GM18907 (cell line): ENCODE data around the gene DGKB.

Experiments
- ATAC-seq: cut with Tn5 transposase; IDR thresholded peaks from one replicate; pipeline ENCODE4 v1.9.1; 2021; ENCODE audit warnings: mild to moderate bottlenecking, moderate library complexity; ENCODE audit not compliant: unreplicated experiment

Gene DGKB

DNA sequence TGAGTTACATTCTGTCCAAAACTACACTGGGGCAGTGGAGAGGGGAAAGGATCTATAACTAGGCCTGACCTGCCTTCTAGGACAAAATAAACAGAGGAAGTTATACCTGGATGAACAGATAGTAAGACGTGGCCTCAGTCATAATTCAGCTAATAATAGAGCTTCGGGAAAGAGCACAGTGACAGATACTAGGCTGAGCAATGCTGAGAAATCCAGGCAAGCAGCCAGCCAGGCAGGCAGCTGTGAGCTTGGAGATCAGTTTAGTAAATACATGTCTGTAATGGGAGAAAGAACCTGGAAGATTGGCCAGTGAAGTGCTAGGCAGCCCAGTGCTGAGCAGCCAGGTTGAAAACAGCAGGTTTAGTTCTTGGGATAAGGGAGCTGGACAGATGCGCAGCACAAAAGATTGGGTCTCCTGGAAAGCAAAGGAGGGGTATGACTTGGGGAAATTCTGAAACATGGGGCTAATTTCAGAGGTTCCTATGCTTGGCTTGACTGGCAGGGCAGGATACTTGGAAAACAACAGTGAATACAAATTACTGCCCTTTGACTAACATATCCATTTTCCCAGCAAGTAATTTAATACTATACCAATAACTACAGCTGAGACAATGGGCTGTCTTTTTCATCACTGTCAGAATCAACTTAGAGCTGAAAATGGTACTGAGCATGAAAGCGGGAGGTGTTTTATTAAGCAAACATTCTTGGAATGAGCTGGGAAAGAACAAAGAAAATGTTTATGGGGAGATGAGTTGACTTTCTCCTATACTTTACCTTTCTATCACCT is 140.8 kb downstream of the DGKB start:
- ATAC-seq = no peak

DNA sequence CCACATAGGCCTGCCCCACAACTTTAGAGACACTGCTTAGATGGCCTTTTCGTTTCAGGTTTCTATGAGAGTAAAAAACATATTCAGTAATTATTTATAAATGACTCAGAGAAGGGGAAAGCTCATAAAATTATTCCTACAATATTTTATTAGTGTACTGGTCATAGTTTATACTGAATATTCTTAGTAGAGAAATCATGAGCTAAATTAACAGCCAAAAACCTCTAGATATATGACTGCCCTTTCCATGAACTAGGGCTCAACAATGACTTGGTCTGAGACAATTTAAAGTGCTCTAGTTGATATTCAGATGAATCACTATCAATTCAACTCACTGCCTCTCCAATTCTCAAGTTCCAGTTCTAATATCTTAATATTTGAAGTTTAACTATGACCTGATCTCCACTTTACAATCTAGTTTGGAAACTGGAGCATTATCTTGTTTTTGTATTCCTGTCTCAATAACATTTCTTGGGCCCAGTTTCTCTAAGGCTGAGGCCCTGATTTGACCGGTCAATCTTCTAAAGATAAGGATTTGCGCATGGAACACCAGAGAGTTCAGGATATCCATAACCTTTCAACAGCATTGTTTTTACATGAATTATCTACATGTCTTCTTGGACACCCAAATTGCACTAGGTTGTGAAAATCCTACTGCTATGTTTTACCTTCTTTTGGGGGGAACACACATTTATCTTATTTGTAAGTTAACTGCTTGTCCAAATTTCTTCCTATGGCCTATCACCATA is 141.6 kb downstream of the DGKB start:
- ATAC-seq = no peak

DNA sequence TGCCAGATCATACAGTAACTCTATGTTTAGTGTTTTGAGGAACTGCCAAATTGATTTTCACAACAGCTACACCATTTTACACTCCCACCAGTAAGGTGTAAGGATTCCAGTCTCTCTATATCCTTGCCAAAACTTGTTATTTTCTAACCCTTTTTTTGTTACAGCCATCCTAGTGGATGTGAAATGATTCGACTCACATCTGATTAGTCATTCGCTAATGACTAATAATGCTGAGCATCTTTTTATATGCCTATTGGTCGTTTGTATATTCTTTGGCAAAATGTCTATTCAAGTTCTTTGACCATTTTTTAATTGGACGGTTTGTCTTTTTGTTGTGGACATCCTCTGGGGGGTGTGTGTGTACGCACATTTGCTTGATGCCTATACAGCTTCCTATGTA is 142.8 kb downstream of the DGKB start:
- no peak for ATAC-seq

DNA sequence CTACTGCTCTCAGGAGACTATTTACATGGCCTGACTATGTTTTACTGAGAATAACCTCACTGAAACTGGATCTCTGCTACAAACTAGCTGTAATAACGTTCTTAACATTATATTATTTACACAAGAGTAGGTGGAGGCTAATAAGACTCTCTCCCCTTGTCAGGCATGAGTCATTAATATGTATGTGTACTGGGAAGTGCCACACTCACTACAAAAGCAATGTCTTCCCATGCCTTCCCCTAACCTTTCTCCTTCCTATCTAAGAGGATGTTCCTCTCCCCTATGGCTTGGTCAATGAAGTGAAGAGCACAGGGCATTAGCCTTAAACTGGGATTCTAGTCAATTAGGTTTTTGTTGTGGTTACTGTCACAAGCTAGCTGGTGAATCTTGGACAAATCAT is 147.9 kb downstream of the DGKB start:
- no peak for ATAC-seq

DNA sequence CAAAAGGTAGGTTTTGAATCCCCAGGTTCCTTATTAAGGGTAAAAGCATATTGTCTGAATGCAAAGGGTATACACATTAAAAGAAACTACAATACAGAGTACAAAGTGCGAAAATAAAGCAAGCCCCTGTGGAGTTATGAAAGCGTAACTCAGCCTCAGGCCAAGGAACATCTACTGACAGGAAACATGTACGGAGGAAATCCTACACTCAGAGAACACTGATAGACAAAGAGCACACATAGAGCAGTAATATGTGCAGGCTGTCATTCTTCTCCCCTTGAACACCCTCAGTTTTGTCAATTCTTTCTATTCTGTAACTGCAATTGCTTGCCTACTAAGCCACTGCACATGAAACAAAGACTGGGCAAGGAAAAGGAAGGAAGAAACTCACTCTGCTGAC is 150.2 kb downstream of the DGKB start:
- ATAC-seq = no peak

DNA sequence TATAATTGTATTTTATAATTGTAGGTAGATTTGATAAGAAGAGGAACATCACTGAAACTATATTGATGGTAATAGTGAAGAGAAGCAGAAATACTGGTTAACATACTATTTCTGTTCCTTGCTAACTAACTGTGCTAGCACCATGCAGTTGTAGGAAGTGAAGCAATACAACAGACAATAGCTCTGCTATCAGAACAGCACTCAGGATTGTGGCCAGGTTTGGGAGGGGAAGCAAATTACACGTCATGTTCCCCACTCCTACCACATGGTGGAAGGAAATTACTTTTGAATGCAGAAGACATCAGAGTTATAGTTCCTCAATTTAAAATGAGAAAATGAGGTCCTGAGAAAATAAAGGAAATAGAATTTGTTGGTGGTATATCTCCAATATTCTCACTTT is 151.1 kb downstream of the DGKB start:
- ATAC-seq = no peak

DNA sequence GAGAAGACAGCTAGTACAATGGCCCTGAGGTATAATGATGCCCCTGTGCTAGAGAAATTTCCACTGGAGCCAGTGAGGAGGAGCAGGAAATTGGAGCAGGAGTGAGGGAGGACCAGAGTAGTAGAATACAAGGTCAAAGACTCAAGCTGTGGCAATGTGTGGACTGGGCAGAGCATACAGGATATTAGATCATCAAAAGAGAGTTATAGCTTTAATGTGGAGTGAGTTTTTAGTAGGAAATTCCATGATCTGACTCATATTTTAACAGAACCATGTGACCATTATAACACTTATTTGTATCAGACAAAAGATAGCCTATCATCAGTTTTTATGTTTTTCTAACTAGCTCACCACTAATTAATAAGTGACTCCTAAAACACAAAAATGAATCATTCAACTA is 154.1 kb downstream of the DGKB start:
- no peak for ATAC-seq

DNA sequence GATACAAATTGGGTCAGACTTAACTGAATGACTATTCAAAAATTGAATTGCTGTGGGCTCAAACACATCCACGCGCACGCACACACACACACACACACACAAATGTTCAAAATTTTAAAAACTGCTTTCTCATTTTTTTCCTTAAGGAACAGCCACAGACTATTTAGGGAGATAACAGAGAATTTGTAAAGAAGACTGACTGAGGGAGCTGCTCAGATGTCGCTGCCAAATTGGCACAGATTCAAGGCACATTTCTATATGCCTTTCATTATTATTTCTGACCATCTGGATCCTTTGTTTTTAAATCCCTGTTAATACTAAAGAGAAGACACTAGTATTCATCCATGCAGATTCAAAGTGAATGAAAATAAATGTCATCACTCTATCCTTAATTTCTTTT is 154.8 kb downstream of the DGKB start:
- ATAC-seq = no peak

DNA sequence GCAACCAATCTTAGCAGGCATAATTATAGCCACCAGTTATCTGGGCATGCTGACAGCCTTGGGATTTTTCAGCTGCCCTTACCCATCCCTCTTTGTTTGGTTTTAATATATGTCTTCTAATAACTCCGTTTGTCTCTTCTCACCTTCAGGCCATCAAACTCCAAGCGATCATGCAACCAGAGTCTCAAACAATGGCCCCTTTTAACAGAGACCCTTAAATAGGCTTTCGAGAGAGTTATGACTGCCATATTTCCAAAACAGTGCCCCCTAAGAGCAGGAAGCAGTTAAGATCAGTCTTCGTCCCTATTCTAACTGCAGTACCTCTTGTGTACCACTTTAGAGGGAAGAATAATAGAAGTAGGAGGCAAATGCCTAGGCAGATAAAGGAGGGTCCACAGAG is 157.5 kb downstream of the DGKB start:
- ATAC-seq = no peak

DNA sequence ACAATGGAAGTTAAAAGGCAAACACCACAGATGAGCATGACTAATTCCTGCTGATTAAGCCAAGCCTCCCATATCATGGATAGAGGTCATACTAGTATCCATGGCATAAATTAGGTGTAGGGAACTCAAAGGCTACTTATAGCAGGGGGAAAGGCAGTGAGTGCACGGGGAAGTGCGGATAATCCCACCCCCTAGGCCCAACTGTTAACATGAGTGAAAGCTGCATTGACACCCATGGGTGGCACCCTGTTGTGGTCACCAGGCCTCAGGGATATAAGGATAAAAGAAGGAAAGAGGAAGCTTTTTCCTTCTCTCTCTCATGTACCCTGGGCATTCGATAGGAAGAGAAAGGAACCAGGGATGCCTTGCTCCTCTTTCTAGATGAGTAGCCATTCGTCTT is 161.9 kb downstream of the DGKB start:
- no peak for ATAC-seq

DNA sequence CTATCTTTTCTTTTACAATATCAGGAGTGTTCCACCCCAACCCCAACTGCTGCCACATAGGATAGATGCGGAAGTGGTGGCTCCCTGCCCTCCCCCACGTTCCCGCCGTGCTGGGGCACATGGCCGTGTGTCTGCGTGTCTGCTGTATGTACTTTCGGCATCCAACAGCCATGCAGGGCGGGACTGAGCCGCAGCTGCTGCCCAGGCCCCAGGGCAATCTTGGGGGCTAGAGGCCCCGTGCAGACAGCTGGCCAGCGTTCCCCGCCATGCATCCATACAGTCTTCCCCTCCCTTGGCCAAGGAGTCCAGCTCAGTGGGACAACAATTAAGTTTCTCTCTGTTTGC is 162.7 kb downstream of the DGKB start:
- no peak for ATAC-seq

DNA sequence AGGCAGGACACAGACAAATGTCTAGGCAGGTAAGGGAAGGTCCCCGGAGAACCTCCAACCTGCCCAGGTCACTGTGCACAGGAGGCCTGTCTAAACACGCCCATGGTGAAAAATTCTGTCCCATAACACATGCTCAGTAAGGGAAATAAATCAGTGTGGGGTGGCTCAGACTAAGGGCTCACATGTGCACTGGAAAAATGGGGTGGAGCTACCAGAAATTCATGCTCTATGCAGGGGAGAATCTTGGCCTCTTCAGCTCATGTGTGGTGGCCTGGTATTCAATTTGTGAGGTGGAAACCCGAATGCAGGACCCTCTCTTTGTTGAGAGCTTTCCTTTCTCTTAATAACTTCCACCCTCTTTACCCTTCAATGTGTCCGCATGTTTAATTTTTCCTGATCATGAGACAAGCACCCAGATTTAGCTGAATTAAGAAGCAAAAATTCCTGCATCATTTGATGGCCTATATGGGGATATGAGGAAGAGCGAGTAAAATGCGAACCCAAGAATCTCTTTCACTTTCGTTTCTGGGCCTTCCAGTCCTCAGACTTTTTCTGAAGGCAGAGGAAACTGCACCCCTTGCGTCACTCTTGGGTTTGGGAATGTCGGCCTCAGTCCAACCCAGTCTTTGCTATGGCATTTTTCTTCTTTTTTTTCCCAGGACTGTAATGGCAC is 163.2 kb downstream of the DGKB start:
- ATAC-seq = no peak

DNA sequence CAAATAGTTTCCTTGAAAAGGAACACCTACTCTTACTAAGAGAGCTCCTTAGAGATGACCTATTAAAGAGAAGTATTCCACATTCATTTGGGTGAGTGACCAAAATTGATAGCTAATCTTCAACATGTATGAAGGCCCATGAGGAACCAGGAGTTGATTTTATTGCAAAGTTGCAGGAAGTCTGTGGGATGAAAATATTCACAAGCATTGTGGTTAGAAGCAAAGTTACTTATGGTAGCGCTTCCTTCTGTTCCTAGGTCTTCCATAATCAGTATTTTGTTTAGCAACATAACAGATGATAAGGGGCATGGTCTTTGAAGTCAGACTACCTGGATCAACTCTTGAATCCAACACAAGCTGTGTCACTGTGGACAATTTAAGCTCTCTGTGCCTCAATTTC is 164.5 kb downstream of the DGKB start:
- ATAC-seq = no peak

DNA sequence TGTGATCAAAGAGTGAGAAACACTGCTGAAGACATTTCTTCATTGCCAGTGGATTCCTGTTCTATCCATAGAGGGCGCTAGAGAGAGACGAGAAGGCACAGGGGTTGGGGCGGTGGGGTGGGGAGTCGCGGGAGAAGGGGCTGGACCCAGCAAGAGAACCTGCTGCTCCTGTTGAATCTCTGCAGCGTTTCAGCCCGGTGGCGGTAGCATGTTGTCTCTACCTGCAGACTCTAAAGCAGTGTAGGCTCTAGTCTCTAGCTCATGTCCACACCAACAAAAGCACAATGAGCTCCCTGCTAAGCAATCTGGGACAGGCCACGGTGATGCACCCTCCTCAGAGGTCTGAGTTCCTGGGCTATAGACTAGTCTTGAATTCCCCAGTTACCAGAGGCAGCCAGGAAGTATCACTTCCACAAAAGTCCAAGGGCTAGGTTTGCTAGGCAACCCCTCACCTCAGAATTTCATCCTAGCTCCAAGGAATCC is 167.7 kb downstream of the DGKB start:
- no peak for ATAC-seq

DNA sequence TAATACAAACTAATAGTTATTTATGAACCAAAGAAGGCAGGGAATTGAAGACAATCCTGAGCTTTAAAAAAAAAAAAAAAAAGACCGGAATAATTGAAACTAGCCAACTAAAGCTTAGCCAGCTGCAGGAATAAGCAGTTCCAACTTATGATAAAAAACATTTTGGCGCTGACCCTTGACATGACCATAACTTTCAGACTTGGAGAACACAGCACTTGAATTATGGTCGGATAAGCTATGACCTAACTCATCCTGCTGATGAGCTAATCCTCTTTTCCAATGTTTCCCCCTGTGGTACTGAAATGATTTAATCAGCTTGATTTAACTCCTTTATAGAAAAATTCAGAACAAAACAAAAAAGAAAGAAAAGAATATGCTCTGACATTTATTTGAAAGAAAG is 181.8 kb downstream of the DGKB start:
- no peak for ATAC-seq

DNA sequence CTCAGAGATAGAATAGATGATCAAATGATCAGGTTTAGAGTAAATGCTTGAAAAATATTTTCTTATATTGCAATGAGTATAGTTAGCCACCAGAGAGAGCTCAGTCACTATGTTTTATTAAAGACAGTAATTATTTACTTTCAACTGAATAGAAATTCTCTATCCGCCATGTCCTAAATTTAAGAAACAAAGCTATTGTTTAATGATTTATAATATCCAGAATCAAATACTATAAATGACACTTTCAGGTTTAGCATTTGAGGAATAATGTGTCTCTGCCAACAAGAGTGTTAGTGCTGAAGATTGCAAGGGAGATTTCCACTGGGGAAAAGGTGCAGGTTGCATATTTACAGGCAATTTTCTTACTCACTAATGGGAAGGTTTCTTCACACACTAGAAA is 184.7 kb downstream of the DGKB start:
- ATAC-seq = peak; percentile 34

DNA sequence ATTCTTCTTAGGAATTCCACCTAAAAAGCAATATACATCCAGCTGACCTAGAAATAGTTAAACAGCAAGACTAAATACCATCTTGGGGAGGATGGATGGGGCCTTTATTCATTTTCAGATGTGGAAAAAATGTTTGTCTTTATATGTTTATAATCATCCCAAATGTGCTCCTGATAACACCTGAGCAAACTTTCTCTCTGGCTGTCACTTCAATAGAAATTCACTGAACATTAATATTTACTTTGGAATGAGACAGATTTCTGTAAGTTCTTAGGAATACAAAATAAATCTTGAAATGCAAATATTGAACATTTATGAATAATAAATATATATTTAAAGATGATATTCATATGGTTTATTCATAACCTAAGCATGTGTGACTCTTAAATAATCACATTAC is 185.4 kb downstream of the DGKB start:
- ATAC-seq = no peak

DNA sequence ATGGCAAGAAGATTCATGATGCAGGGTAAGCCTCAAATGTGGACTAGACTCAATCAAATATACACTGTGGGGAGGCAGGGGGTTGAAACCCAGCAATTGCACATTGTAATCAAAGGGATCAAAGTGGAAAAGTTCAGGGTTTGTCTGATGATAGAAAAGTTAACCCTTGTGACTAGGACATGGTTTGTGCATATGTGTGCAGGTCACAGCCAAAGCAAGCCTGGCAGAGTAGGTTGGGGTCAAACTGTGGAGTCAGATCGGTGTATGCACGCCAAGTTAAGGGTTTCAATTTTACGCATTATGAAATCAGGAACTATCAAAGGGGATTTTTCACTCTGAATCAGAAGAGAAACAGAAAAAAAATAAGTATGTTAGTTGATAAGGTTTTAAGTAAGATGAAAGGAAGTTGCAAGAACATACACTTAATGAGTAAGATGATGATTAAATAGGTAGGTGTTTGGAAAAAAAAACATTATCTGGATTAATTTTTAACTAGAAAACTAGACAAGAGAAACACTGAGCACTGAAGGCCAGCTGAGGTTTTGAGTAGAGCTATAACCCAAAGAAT is 188.3 kb downstream of the DGKB start:
- ATAC-seq = peak; percentile 98

DNA sequence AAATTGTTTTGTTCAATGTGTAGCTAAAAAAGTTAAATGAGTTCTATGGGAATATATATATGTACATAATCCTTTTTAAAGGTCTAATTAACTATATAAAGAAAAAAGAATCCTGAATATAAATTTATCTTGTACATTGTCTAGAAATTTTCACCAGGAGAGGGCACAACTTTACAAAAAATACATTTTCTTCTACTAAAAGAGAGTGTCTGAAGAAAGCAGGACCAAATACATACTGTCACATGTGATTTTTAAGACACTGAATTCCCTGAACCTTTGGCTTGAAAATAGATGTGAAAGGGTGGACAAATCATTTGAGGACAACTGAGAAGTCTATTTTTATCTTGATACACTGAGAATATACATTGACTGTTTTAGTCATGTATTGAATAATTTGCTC is 204.3 kb downstream of the DGKB start:
- peak; percentile 62 for ATAC-seq

DNA sequence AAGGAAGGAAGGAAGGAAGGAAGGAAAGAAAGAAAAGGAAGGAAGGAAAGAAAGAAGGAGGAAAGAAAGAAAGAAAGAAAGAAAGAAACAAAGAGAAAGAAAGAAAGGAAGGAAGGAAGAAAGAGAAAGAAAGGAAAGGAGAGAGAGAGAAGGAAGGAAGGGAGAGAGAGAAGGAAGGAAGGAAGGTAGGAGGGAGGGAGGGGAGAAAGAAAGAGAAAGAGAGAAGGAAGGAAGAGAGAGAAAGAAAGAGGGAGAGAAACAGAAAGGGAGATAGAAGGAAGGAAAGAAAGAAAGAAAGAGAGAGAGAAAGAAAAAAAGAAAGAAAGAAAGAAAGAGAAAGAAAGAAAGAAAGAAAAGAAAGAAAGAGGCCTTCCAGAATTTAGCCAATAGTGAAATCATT is 204.9 kb downstream of the DGKB start:
- no peak for ATAC-seq

DNA sequence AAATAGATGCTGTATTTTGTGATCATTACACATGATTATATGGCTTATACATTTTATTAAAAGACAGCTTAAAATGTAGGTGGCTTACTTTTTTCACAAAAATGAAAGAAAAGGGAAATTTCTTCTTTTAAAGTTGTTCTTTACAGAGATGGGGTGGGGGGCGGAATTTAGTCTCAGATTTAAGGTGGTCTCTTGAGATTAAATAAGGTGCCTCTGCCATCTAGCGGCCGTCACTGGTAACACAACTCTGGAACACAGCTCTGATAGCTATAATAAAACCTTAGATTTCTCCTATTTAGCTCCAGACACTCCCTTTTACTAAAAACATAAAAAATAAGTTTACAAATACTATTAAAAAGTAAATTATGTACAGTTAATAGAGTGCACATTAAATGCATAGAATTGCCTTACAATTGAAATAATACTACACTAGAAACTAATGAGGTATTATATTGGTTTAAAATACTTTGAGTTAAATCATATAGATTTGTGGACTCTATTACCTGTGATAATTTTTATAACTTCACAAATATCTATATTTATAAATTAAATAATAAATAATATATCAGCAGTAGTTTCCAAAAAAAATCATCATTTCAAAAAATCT is 210.9 kb downstream of the DGKB start:
- peak; percentile 40 for ATAC-seq
